Measurements from ENCODE around the gene MPP3.
A peak's percentile ranks its signal among the peaks of the same experiment; 100 is the strongest.

Gene MPP3

GRCh38 chr17:43832976-43833829, at the start of gene MPP3:
TSS of gene MPP3 (minus strand) at chr17:43833146. CDS start at chr17:43831906, 1,240 bp downstream.
- DNase-seq (ENCODE audit: low spot score): peak; percentile 63
- TF ChIP-seq CTCF (IDR thresholded peaks at IDR 0.05; ENCODE audit: extremely low read depth, missing control alignments): no peak

GRCh38 chr17:43881758-43882505, 49.0 kb upstream of the MPP3 start:
- no peak for DNase-seq (ENCODE audit: low spot score)

GRCh38 chr17:43881181-43881580, 48.2 kb upstream of the MPP3 start:
- TF ChIP-seq CTCF (IDR thresholded peaks at IDR 0.05; ENCODE audit: extremely low read depth, missing control alignments): no peak
- DNase-seq (ENCODE audit: low spot score): no peak

More at GRCh38 chr17:43881758-43882505, 49.0 kb upstream of the MPP3 start:
- TF ChIP-seq CTCF (IDR thresholded peaks at IDR 0.05; ENCODE audit: extremely low read depth, missing control alignments): no peak

GRCh38 chr17:43880420-43880991, 47.6 kb upstream of the MPP3 start:
- TF ChIP-seq CTCF (IDR thresholded peaks at IDR 0.05; ENCODE audit: extremely low read depth, missing control alignments): peak; percentile 45
- DNase-seq (ENCODE audit: low spot score): peak; percentile 61

- no peak for DNase-seq (ENCODE audit: low spot score)
- TF ChIP-seq CTCF (IDR thresholded peaks at IDR 0.05; ENCODE audit: extremely low read depth, missing control alignments): no peak
Observed at GRCh38 chr17:43879723-43880419, 46.9 kb upstream of the MPP3 start.

GRCh38 chr17:43878260-43879175, 45.6 kb upstream of the MPP3 start:
- DNase-seq (ENCODE audit: low spot score): peak; percentile 83
- TF ChIP-seq CTCF (IDR thresholded peaks at IDR 0.05; ENCODE audit: extremely low read depth, missing control alignments): peak; percentile 95
